SU-DHL-6 (cell line): Measurements from ENCODE around the gene PTPN11.

Experiments
- EZH2phosphoT487 ChIP-seq: fragments of 200-600 bp; sonication (generic), shearing (Covaris generic); conservative IDR thresholded peaks from 2 replicates; pipeline ENCODE4 v1.6.1; 2018; ENCODE audit warnings: mild to moderate bottlenecking, antibody characterized with exemption, low read length, moderate library complexity, mixed read lengths
- TF ChIP-seq, protein P1 (sequence below): fragments of 200-600 bp; sonication (generic); IDR thresholded peaks from one replicate; pipeline ENCODE4 v1.5.1; 2017; ENCODE audit warnings: antibody characterized with exemption, mild to moderate bottlenecking, low read length, moderate library complexity; ENCODE audit not compliant: insufficient read depth, poor library complexity, severe bottlenecking

DNA sequence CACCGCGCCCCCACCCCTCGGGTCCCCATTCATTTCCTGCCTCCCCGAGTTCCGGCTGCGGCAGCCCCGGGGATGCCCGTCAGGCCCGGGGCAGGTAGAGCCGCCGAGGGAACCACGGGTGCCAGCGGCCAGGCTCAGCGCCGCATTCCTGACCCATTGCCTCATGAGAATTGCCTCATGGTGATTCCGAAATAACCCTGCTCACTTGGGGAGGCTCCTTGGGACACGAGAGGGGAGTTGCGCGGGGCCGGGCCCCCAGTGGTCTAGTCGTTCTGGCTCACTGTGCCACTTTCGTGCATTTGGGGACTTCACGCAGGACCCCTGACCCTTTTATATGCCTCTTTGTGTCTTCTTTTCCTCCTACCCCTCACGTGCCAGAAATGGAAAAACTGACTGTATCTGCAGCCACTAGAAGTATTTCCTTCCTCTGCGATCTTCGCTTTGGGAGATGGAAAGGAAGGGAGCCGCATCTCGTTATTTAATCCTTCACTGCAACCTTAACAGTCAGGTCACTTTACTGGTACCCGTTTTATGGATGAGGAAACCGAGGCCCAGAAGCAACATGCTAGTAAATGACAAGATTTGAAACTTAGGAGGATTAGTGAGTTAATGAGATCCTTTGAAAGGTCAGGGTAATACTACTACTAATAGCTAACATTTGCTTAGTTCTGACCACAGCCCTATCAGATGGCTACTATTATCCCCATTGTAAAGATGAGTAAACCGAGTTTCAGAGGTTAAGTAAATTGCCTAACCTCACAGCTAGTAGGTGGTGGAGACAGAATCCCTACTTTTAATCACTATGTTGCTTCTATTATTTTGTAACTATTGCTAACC lies 768 bp downstream of the PTPN11 start:
- no peak for TF ChIP-seq EZH2phosphoT487
- TF ChIP-seq, protein P1, sequence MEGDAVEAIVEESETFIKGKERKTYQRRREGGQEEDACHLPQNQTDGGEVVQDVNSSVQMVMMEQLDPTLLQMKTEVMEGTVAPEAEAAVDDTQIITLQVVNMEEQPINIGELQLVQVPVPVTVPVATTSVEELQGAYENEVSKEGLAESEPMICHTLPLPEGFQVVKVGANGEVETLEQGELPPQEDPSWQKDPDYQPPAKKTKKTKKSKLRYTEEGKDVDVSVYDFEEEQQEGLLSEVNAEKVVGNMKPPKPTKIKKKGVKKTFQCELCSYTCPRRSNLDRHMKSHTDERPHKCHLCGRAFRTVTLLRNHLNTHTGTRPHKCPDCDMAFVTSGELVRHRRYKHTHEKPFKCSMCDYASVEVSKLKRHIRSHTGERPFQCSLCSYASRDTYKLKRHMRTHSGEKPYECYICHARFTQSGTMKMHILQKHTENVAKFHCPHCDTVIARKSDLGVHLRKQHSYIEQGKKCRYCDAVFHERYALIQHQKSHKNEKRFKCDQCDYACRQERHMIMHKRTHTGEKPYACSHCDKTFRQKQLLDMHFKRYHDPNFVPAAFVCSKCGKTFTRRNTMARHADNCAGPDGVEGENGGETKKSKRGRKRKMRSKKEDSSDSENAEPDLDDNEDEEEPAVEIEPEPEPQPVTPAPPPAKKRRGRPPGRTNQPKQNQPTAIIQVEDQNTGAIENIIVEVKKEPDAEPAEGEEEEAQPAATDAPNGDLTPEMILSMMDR: peak; percentile 8
